CD8-positive, alpha-beta memory T cell (primary cell): ENCODE data around the gene SOCS4. TPM values are rescaled to one million over a fixed set of nuclear protein-coding genes. Genes with fewer than 3 reads are reported as not detected.
A peak's percentile ranks its signal among the peaks of the same experiment; 100 is the strongest.

ENCODE experiments used
- CTCF ChIA-PET: fragments of 350-600 bp; sonication (Branson Sonifier 250); formaldehyde crosslinking; loops from one replicate; lab custom pipeline; 2021; ENCODE audit warnings: antibody characterized with exemption; lab: Charles Lee
- POLR2A ChIA-PET: fragments of 350-600 bp; sonication (Branson Sonifier 250); formaldehyde crosslinking; loops from one replicate; lab custom pipeline; 2021; ENCODE audit warnings: antibody characterized with exemption; lab: Charles Lee
- DNase-seq, 5 donors: peaks; one replicate each; pipeline versions ENCODE4 v3.0.0 to v3.0.0-alpha.2; 2020 to 2022; ENCODE audit warnings: mixed read lengths in 1 of 5
- H3K27ac ChIP-seq: one replicate; pipeline ENCODE4 v1.7.0; 2013; ENCODE audit warnings: low read depth, mild to moderate bottlenecking, low read length, moderate library complexity
- H3K27me3 ChIP-seq: 2 replicates; pipeline ENCODE4 v1.7.0; 2013; ENCODE audit warnings: low read length, mild to moderate bottlenecking; ENCODE audit not compliant: insufficient read depth, poor library complexity, severe bottlenecking
- H3K36me3 ChIP-seq: 2 replicates; pipeline ENCODE4 v1.7.0; 2013; ENCODE audit warnings: mild to moderate bottlenecking, low read length, moderate library complexity; ENCODE audit not compliant: insufficient read depth
- H3K4me1 ChIP-seq: 2 replicates; pipeline ENCODE4 v1.7.0; 2013; ENCODE audit warnings: mild to moderate bottlenecking, low read length, moderate library complexity; ENCODE audit not compliant: insufficient read depth
- H3K4me3 ChIP-seq: 2 replicates; pipeline ENCODE4 v1.7.0; 2013; ENCODE audit warnings: mild to moderate bottlenecking, low read length
- H3K9me3 ChIP-seq: 2 replicates; pipeline ENCODE4 v1.7.0; 2013; ENCODE audit warnings: mild to moderate bottlenecking, low read length
- H3K27ac Mint-ChIP-seq, 8 donors: one replicate each; pipeline ENCODE4 v1.8.0; 2020 to 2021; ENCODE audit warnings: mixed read lengths in 8 of 8, mild to moderate bottlenecking in 6 of 8, inconsistent platforms in 3 of 8, moderate library complexity in 3 of 8
- H3K27me3 Mint-ChIP-seq, 2 donors: one replicate each; pipeline ENCODE4 v1.8.0; 2020 to 2021; ENCODE audit warnings: mixed read lengths in 2 of 2, mild to moderate bottlenecking in 1 of 2, moderate library complexity in 1 of 2
- H3K36me3 Mint-ChIP-seq, 3 donors: one replicate each; pipeline ENCODE4 v1.8.0; 2020 to 2021; ENCODE audit warnings: mixed read lengths in 3 of 3, inconsistent platforms in 1 of 3, mild to moderate bottlenecking in 1 of 3
- H3K4me1 Mint-ChIP-seq, 3 donors: one replicate each; pipeline ENCODE4 v1.8.0; 2020 to 2021; ENCODE audit warnings: mixed read lengths in 3 of 3, inconsistent platforms in 1 of 3, mild to moderate bottlenecking in 1 of 3
- H3K4me3 Mint-ChIP-seq, 7 donors: one replicate each; pipeline ENCODE4 v1.8.0; 2020 to 2021; ENCODE audit warnings: mixed read lengths in 7 of 7, mild to moderate bottlenecking in 6 of 7, moderate library complexity in 4 of 7, inconsistent platforms in 2 of 7
- H3K9me3 Mint-ChIP-seq, 5 donors: one replicate each; pipeline ENCODE4 v1.8.0; 2020 to 2022; ENCODE audit warnings: mixed read lengths in 5 of 5, mild to moderate bottlenecking in 3 of 5, moderate library complexity in 2 of 5, inconsistent platforms in 1 of 5
- polyA plus RNA-seq: library from polyadenylated mRNA; unstranded; fragments of 300-500 nt; fragmentation: Illumina TruSeq; gene quantifications from one replicate; pipeline ENCODE4 v1.2.3, GENCODE V29; 2021
- total RNA-seq, 2 experiments: library from RNA; stranded (reverse); gene quantifications; one replicate each; pipeline ENCODE4 v1.2.3, GENCODE V29; 2021

The SOCS4 gene
- total and polyA plus RNA-seq, 3 experiments from 2014 or later = 2.3 to 44.8 (median 38.0) TPM

GRCh38 chr14:55088356-55088755 is 61.3 kb downstream of the SOCS4 start:
- no peak overlapping the region for H3K27ac ChIP-seq
- H3K9me3 ChIP-seq = no peaks in the 10 kb centered on the region
- Mint-ChIP-seq H3K9me3 (no peaks in the 10 kb centered on the region), H3K36me3 (no peaks in the 10 kb centered on the region), H3K4me3 (no peak overlapping the region), H3K4me1 (peaks cover 4 to 14% (median 6%) of the 10 kb centered on the region in 3 donors), H3K27ac (no peak overlapping the region), H3K27me3 (peaks cover 0 to 1% of the 10 kb centered on the region in 2 donors)
- POLR2A ChIA-PET = interaction anchor here (2.2 kb wide), 1 partner anchor 72 kb away, joined by 10 read pairs; no protein-coding TSS in a partner anchor
- DNase-seq = no peak
- no peaks in the 10 kb centered on the region for H3K27me3 ChIP-seq
- no peaks in the 10 kb centered on the region for H3K4me1 ChIP-seq
- no peaks in the 10 kb centered on the region for H3K36me3 ChIP-seq
- no peak overlapping the region for H3K4me3 ChIP-seq
- CTCF ChIA-PET = interaction anchor here (0.9 to 10.5 kb wide), 4 partner anchors 9 to 71 kb away, joined by 3 to 143 read pairs (median 6); no protein-coding TSS in a partner anchor

GRCh38 chr14:55092341-55092740 is 65.3 kb downstream of the SOCS4 start:
- Mint-ChIP-seq H3K36me3 (peaks cover 0 to 1% (median 0%) of the 10 kb centered on the region in 3 donors), H3K27me3 (no peaks in the 10 kb centered on the region), H3K9me3 (no peaks in the 10 kb centered on the region), H3K27ac (no peak overlapping the region), H3K4me1 (peaks cover 9 to 21% (median 12%) of the 10 kb centered on the region in 3 donors), H3K4me3 (no peak overlapping the region)
- H3K27ac ChIP-seq = no peak overlapping the region
- ChIA-PET POLR2A (interaction anchor here (1.5 kb wide), 1 partner anchor 10 kb away, joined by 6 read pairs; no protein-coding TSS in a partner anchor), CTCF (interaction anchor here (3.9 to 10.5 kb wide), 2 partner anchors 10 to 67 kb away, joined by 31 to 143 read pairs; no protein-coding TSS in a partner anchor)
- H3K4me3 ChIP-seq = no peak overlapping the region
- H3K36me3 ChIP-seq = no peaks in the 10 kb centered on the region
- DNase-seq = no peak
- no peaks in the 10 kb centered on the region for H3K4me1 ChIP-seq
- no peaks in the 10 kb centered on the region for H3K27me3 ChIP-seq
- no peaks in the 10 kb centered on the region for H3K9me3 ChIP-seq

GRCh38 chr14:55094292-55095157 is 67.5 kb downstream of the SOCS4 start:
- H3K4me3 ChIP-seq = no peak overlapping the region
- POLR2A ChIA-PET = interaction anchor here (0.6 to 1.5 kb wide), 3 partner anchors 35 to 88 kb away, joined by 3 to 7 read pairs (median 4); partner anchors contain the start of gene LGALS3
- H3K27ac ChIP-seq = no peak overlapping the region
- H3K36me3 ChIP-seq = no peaks in the 10 kb centered on the region
- peaks cover 12% of the 10 kb centered on the region for H3K4me1 ChIP-seq
- CTCF ChIA-PET = interaction anchor here (1.0 to 10.5 kb wide), 5 partner anchors 8 to 65 kb away, joined by 3 to 143 read pairs (median 5); partner anchors contain the start of gene MAPK1IP1L
- H3K27ac Mint-ChIP-seq = peak overlapping the region in 1 of 8 donors; percentile 19
- H3K9me3 ChIP-seq = no peaks in the 10 kb centered on the region
- H3K4me3 Mint-ChIP-seq = no peak overlapping the region
- H3K27me3 ChIP-seq = no peaks in the 10 kb centered on the region
- no peaks in the 10 kb centered on the region for H3K27me3 Mint-ChIP-seq
- no peaks in the 10 kb centered on the region for H3K9me3 Mint-ChIP-seq
- H3K4me1 Mint-ChIP-seq = peaks cover 21 to 37% (median 24%) of the 10 kb centered on the region in 3 donors
- H3K36me3 Mint-ChIP-seq = peaks cover 0 to 4% (median 0%) of the 10 kb centered on the region in 3 donors
- DNase-seq = no peak

- H3K27ac Mint-ChIP-seq = peak overlapping the region; percentile 74 to 93 (median 84)
- peaks cover 0 to 2% (median 0%) of the 10 kb centered on the region in 5 donors for H3K9me3 Mint-ChIP-seq
- H3K4me3 ChIP-seq = no peak overlapping the region
These were observed 71.0 kb downstream of the SOCS4 start for GRCh38 chr14:55097881-55098560.

GRCh38 chr14:55098561-55098898 is 71.5 kb downstream of the SOCS4 start:
- H3K27me3 Mint-ChIP-seq = no peaks in the 10 kb centered on the region
- peaks cover 32% of the 10 kb centered on the region for H3K4me1 ChIP-seq
- no peak for DNase-seq
- H3K9me3 ChIP-seq = no peaks in the 10 kb centered on the region
- H3K4me3 Mint-ChIP-seq = peak overlapping the region; percentile 22 to 78 (median 69)
- peaks cover 0 to 3% (median 0%) of the 10 kb centered on the region in 5 donors for H3K9me3 Mint-ChIP-seq
- peaks cover 0 to 4% (median 0%) of the 10 kb centered on the region in 3 donors for H3K36me3 Mint-ChIP-seq
- no peak overlapping the region for H3K4me3 ChIP-seq
- H3K27ac ChIP-seq = no peak overlapping the region
- ChIA-PET CTCF (interaction anchor here (1.5 to 2.5 kb wide), 4 partner anchors 10 to 63 kb away, joined by 3 to 11 read pairs (median 6); partner anchors contain the start of gene MAPK1IP1L), POLR2A (interaction anchor here (0.7 to 1.7 kb wide), 3 partner anchors 9 to 33 kb away, joined by 3 to 11 read pairs (median 7); no protein-coding TSS in a partner anchor)
- peak overlapping the region; percentile 39 to 93 (median 84) for H3K27ac Mint-ChIP-seq
- no peaks in the 10 kb centered on the region for H3K27me3 ChIP-seq
- peaks cover 46 to 60% (median 48%) of the 10 kb centered on the region in 3 donors for H3K4me1 Mint-ChIP-seq
- H3K36me3 ChIP-seq = no peaks in the 10 kb centered on the region

More at GRCh38 chr14:55097881-55098560, 71.0 kb downstream of the SOCS4 start:
- H3K4me1 Mint-ChIP-seq = peaks cover 41 to 55% (median 43%) of the 10 kb centered on the region in 3 donors
- peaks cover 0 to 4% (median 0%) of the 10 kb centered on the region in 3 donors for H3K36me3 Mint-ChIP-seq
- Histone ChIP-seq H3K36me3 (no peaks in the 10 kb centered on the region), H3K27ac (no peak overlapping the region), H3K4me1 (peaks cover 27% of the 10 kb centered on the region), H3K27me3 (no peaks in the 10 kb centered on the region), H3K9me3 (no peaks in the 10 kb centered on the region)
- ChIA-PET CTCF (interaction anchor here (1.5 to 2.5 kb wide), 4 partner anchors 10 to 63 kb away, joined by 3 to 11 read pairs (median 6); partner anchors contain the start of gene MAPK1IP1L), POLR2A (interaction anchor here (0.7 to 1.7 kb wide), 3 partner anchors 10 to 34 kb away, joined by 3 to 11 read pairs (median 7); no protein-coding TSS in a partner anchor)
- peak in 4 of 5 donors; percentile 6 to 74 (median 26) for DNase-seq
- peak overlapping the region; percentile 22 to 78 (median 69) for H3K4me3 Mint-ChIP-seq
- H3K27me3 Mint-ChIP-seq = no peaks in the 10 kb centered on the region

Other genes with a start within 250 kb of the SOCS4 start
- gene GCH1, start 124.4 kb upstream of the SOCS4 start, total RNA-seq = 10 to 100 TPM; 26.4 TPM
- 35.3 TPM for gene GCH1, start 124.4 kb upstream of the SOCS4 start, polyA plus RNA-seq
- gene WDHD1, start 137 bp upstream of the SOCS4 start, total RNA-seq = 10 to 100 TPM; 56.3 to 56.6 TPM
- gene WDHD1, start 137 bp upstream of the SOCS4 start, polyA plus RNA-seq = 3.1 TPM
- gene MAPK1IP1L, start 24.4 kb downstream of the SOCS4 start, total RNA-seq = 100 to 1,000 TPM; 104 to 106 TPM
- gene MAPK1IP1L, start 24.4 kb downstream of the SOCS4 start, polyA plus RNA-seq = 86.8 TPM
- gene LGALS3, start 102.0 kb downstream of the SOCS4 start, total RNA-seq = 10 to 100 TPM; 54.5 to 55.1 TPM
- gene LGALS3, start 102.0 kb downstream of the SOCS4 start, polyA plus RNA-seq = 78.0 TPM
- gene DLGAP5, start 164.3 kb downstream of the SOCS4 start, total RNA-seq = 10 to 100 TPM; 36.0 to 38.8 TPM
- gene DLGAP5, start 164.3 kb downstream of the SOCS4 start, polyA plus RNA-seq = 0.21 TPM
- 10 to 100 TPM; 16.2 to 17.9 TPM for gene FBXO34, start 244.2 kb downstream of the SOCS4 start, total RNA-seq
- gene FBXO34, start 244.2 kb downstream of the SOCS4 start, polyA plus RNA-seq = 37.1 TPM